Subcutaneous abdominal adipose tissue (tissue), 5 donors: ENCODE data around the gene ADAMTS2.

Experiments used
- H3K27ac ChIP-seq: one replicate; pipeline ENCODE4 v1.7.0; 2013; ENCODE audit warnings: low read depth, mild to moderate bottlenecking, inconsistent platforms, low read length, moderate library complexity
- H3K27me3 ChIP-seq, 5 donors: one replicate each; pipeline ENCODE4 v1.7.0; 2013; ENCODE audit warnings: low read length in 5 of 5, inconsistent platforms in 1 of 5; ENCODE audit not compliant: control insufficient read depth in 5 of 5, insufficient read depth in 4 of 5
- H3K36me3 ChIP-seq, 5 donors: one replicate each; pipeline ENCODE4 v1.7.0; 2013; ENCODE audit warnings: low read length in 5 of 5; ENCODE audit not compliant: control insufficient read depth in 5 of 5, insufficient read depth in 5 of 5
- H3K4me1 ChIP-seq, 5 donors: one replicate each; pipeline ENCODE4 v1.7.0; 2013; ENCODE audit warnings: low read length in 5 of 5, mild to moderate bottlenecking in 3 of 5, moderate library complexity in 1 of 5; ENCODE audit not compliant: control insufficient read depth in 5 of 5, insufficient read depth in 5 of 5
- H3K4me3 ChIP-seq, 5 donors: one replicate each; pipeline ENCODE4 v1.7.0; 2013; ENCODE audit warnings: low read length in 5 of 5, low read depth in 1 of 5
- H3K9ac ChIP-seq, 5 donors: one replicate each; pipeline ENCODE4 v1.7.0; 2013; ENCODE audit warnings: low read length in 5 of 5, mild to moderate bottlenecking in 4 of 5, moderate library complexity in 3 of 5
- H3K9me3 ChIP-seq, 5 donors: one replicate each; pipeline ENCODE4 v1.7.0; 2013; ENCODE audit warnings: low read length in 5 of 5; ENCODE audit not compliant: control insufficient read depth in 5 of 5
- donor health status: healthy.
- donor health status: healthy.
- donor health status: healthy.
- donor health status: healthy.
- donor health status: healthy.

Gene ADAMTS2

DNA sequence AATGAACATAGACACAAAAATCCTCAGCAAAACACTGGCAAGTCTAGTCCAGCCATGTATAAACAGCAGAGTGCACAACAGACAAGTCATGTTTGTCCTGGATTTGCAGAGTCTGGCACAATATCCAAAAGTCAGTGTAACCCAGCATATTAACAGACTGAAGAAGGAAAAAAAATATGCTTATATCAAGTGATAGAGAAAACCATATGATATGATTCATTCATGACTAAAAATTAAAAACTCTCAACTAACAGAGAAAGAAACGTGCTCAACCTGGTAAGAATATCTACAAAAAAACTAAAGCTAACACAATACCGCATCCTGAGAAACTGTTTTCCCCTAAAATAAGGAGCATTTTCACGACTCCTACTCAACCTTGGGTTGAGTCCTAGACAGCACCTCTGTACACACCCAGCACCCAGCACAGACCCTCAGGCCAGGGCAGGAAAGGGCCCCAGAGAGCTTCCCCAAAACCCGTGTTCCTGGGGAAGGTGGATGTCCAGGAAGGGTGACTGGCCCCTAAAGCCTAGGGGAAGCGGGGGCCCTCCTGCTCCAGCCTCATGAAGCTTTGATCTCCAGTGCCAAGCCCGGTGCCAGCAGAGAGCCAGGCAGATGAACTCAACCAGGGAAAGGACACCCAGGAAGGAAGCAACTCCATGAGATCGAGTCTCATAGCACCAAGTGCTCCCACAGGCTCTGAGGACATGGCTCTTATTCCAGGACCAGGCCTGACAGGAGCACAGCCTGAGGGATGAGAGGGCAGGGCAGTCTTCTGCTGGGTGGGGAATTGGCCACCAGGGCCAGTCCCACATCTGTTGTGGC is 38.9 kb downstream of the ADAMTS2 start:
- H3K27me3 ChIP-seq: no peaks in the 10 kb centered on the region
- H3K9me3 ChIP-seq: peaks cover 0 to 3% (median 0%) of the 10 kb centered on the region in 5 donors
- H3K27ac ChIP-seq: peak overlapping the region; percentile 83
- peaks cover 14 to 68% (median 52%) of the 10 kb centered on the region in 5 donors for H3K4me1 ChIP-seq
- peak overlapping the region in 2 of 5 donors; percentile 7 to 31 for H3K9ac ChIP-seq
- H3K4me3 ChIP-seq: no peak overlapping the region
- no peaks in the 10 kb centered on the region for H3K36me3 ChIP-seq

DNA sequence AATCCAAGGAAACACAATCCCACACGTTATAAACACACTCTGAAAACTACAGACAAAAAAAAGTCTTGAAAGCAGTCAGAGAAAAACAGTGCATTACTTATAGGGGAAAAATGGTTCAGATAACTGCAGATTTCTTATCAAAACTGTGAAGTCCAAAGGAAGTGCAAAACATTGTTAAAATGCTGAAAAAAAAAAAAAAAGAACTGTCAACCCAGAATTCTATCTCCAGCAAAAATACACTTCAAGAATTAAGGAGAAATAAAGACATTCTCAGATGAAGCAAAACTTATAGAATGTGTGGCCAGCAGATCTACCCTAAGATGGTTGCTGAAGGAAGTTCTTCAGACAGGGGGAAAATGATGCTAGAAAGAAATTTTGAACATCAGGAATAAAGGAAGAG is 40.4 kb downstream of the ADAMTS2 start:
- Histone ChIP-seq H3K27ac (peak overlapping the region; percentile 83), H3K9ac (peak overlapping the region in 1 of 5 donors; percentile 58), H3K4me3 (no peak overlapping the region), H3K27me3 (no peaks in the 10 kb centered on the region), H3K4me1 (peaks cover 15 to 77% (median 66%) of the 10 kb centered on the region in 5 donors), H3K9me3 (peaks cover 0 to 3% (median 0%) of the 10 kb centered on the region in 5 donors), H3K36me3 (no peaks in the 10 kb centered on the region)

- no peak overlapping the region for H3K4me3 ChIP-seq
- peak overlapping the region in 2 of 5 donors; percentile 40 to 58 for H3K9ac ChIP-seq
- H3K27me3 ChIP-seq: no peaks in the 10 kb centered on the region
- H3K9me3 ChIP-seq: peaks cover 0 to 3% (median 0%) of the 10 kb centered on the region in 5 donors
- H3K4me1 ChIP-seq: peaks cover 15 to 79% (median 66%) of the 10 kb centered on the region in 5 donors
- H3K36me3 ChIP-seq: no peaks in the 10 kb centered on the region
- H3K27ac ChIP-seq: peak overlapping the region; percentile 83
Observed at GRCh38 chr5:179304466-179304865, 40.8 kb downstream of the ADAMTS2 start.

DNA sequence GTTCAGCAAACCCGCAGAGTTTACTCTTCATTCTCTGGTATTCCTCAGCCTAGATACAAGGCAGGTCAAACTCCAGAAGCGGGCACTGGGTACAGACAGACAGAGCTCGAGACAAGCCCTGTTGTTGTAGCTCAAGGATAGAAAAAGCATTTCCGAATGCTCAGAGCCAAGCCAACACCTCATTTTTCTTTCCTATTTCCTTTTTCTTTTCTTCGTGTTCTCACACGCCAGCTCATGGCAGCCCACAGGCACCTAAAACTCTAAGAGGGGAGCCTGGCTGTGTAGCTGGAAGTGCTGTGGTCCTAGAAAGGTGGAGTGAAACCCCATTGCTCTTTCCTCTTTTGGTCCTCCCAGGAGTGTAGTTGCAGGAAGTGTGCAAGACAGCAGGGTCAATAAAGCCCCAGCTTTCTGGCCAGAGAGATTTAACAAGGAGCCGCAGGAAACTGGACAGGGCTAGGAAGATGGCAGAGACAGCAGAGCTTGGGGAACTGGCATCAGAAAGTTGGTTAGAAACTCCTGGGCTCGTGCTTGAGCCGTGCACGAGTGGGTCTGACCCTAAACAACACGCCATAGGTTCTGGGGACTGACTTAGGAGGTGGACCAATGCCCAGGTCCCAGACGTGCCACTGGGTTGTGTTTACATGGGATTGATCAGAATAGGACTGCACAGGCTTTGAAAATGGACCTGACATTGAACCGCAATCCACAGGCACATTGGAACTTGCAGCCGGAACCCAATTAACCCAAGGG is 41.6 kb downstream of the ADAMTS2 start:
- Histone ChIP-seq H3K27ac (peak overlapping the region; percentile 83), H3K27me3 (no peaks in the 10 kb centered on the region)

GRCh38 chr5:179302499-179303185 is 42.6 kb downstream of the ADAMTS2 start:
- H3K27ac ChIP-seq: peak overlapping the region; percentile 83
- peaks cover 13 to 68% (median 57%) of the 10 kb centered on the region in 5 donors for H3K4me1 ChIP-seq

More for the DNA sequence above, 41.6 kb downstream of the ADAMTS2 start:
- Histone ChIP-seq H3K9me3 (peaks cover 0 to 3% (median 0%) of the 10 kb centered on the region in 5 donors), H3K9ac (peak overlapping the region in 3 of 5 donors; percentile 28 to 57 (median 40)), H3K4me1 (peaks cover 15 to 72% (median 59%) of the 10 kb centered on the region in 5 donors), H3K36me3 (no peaks in the 10 kb centered on the region), H3K4me3 (no peak overlapping the region)

DNA sequence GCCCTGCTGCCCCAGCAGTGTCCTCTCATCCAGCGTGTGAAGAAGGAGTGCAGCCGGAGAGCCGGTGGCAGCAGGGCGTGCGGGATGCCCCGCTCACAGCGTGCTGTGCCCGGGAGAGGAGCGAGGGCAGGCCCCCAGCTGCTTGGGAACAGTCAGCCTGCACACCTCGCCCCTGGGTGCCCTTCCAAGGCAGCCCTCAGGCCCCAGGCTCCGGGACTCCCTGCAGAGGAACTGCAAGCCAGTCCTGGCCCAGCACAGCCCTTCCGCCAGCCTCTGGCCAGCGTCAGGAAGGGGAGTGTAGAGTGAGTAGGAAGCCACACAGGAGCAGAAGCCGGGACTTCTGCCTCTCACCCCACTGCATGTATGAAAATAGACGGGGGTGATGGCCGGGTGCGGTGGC is 43.5 kb downstream of the ADAMTS2 start:
- no peaks in the 10 kb centered on the region for H3K27me3 ChIP-seq
- H3K4me3 ChIP-seq: no peak overlapping the region
- H3K9ac ChIP-seq: no peak overlapping the region
- H3K36me3 ChIP-seq: no peaks in the 10 kb centered on the region
- H3K27ac ChIP-seq: peak overlapping the region; percentile 83
- H3K9me3 ChIP-seq: peaks cover 0 to 3% (median 0%) of the 10 kb centered on the region in 5 donors
- H3K4me1 ChIP-seq: peaks cover 12 to 68% (median 57%) of the 10 kb centered on the region in 5 donors

More at GRCh38 chr5:179302499-179303185, 42.6 kb downstream of the ADAMTS2 start:
- Histone ChIP-seq H3K9ac (peak overlapping the region in 2 of 5 donors; percentile 28 to 57), H3K27me3 (no peaks in the 10 kb centered on the region), H3K36me3 (no peaks in the 10 kb centered on the region), H3K4me3 (no peak overlapping the region), H3K9me3 (peaks cover 0 to 3% (median 0%) of the 10 kb centered on the region in 5 donors)

DNA sequence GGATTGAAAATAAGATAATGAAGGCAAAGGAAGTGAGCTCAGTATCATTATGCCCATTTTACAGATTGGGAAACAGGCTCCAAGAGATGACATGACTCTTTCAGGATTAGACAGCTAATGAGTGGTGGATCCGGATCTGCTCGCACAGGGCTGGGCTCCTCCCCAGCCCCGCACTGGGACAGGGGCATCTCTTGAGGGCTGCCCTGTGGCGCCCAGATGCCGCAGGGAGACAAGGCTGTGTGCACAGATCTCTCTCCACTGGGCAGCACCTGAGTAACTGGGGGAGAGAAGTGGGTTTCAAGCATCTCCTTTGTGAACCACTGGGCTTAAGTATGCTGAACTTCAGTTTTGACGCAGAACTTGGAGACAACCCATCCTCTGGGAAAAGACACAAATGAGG is 43.9 kb downstream of the ADAMTS2 start:
- H3K4me3 ChIP-seq: no peak overlapping the region
- peaks cover 0 to 3% (median 0%) of the 10 kb centered on the region in 5 donors for H3K9me3 ChIP-seq
- no peaks in the 10 kb centered on the region for H3K27me3 ChIP-seq
- peaks cover 12 to 68% (median 59%) of the 10 kb centered on the region in 5 donors for H3K4me1 ChIP-seq
- peak overlapping the region; percentile 83 for H3K27ac ChIP-seq
- no peaks in the 10 kb centered on the region for H3K36me3 ChIP-seq
- peak overlapping the region in 1 of 5 donors; percentile 35 for H3K9ac ChIP-seq

- peaks cover 0 to 3% (median 0%) of the 10 kb centered on the region in 5 donors for H3K9me3 ChIP-seq
- H3K27ac ChIP-seq: peak overlapping the region; percentile 83
- peak overlapping the region in 2 of 5 donors; percentile 15 to 41 for H3K9ac ChIP-seq
- H3K27me3 ChIP-seq: no peaks in the 10 kb centered on the region
- H3K36me3 ChIP-seq: no peaks in the 10 kb centered on the region
- H3K4me3 ChIP-seq: no peak overlapping the region
- peaks cover 12 to 70% (median 62%) of the 10 kb centered on the region in 5 donors for H3K4me1 ChIP-seq
Observed at GRCh38 chr5:179300581-179301180, 44.6 kb downstream of the ADAMTS2 start.

DNA sequence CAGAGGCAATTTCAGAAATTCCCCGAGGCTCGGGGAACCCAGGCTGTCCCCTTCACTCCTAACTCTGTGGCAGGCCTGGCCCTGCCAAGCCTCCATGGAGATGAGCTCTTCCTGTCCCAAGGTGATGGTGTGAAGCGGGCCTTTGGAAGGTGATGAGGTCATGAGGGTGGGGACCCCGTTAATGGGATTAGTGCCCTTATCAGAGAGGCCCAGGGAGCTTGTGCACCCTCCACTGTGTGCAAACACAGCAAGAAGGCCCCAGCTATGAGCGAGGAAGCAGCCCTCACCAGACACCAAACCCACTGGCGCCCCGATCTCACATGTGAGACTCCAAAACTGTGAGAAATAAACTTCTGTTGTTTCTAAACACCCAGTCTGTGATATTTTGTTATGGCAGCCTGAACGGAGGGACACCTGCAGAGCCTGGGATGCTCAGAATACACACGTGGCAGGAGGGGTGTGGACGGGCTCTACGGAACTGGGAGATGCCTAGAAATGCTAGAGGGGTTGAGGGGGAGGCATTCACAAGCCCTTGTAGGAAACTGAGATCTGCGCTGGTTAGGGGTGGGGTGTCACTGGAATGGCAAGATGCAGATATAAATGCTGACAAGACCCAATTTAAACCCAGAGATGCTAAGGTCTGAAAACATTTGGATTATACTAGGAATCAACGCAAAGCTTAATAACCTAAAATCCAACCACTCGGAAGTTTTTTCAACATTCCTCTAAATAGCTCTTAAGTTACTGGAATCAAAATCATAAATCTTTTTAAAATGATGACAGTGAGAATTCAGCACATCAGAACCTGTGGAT is 46.9 kb downstream of the ADAMTS2 start:
- no peak overlapping the region for H3K4me3 ChIP-seq
- no peaks in the 10 kb centered on the region for H3K36me3 ChIP-seq
- no peak overlapping the region for H3K9ac ChIP-seq
- peaks cover 5 to 77% (median 64%) of the 10 kb centered on the region in 5 donors for H3K4me1 ChIP-seq
- H3K27me3 ChIP-seq: no peaks in the 10 kb centered on the region
- H3K27ac ChIP-seq: no peak overlapping the region
- H3K9me3 ChIP-seq: no peaks in the 10 kb centered on the region
